ENCODE data around the gene RFXAP.

The RFXAP gene

GRCh38 chr13:36862722-36863121, 43.7 kb downstream of the RFXAP start:
- no peak for DNase-seq (ENCODE audit: low read depth in 2 of 3, low spot score in 2 of 3)

DNA sequence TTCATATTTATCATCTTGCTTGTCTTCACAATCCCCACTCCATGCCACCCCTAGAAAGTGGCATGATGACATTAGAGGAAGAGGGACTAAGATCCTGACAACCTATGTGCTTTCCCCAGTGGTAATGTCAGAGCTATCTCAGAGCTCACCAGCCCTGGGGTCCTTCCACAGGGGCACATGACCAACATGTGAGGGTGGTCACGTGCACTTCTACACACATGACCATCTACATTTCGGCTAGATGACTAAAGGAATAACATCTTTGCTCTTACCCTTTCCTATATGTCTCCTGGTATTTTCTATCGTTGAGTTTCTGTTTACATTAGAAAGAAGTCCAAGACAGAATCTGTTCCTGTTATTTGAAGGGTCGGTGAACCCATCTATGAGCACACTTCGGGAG, 46.2 kb downstream of the RFXAP start:
- DNase-seq (ENCODE audit: low read depth in 2 of 3, low spot score in 2 of 3), result no peak

DNA sequence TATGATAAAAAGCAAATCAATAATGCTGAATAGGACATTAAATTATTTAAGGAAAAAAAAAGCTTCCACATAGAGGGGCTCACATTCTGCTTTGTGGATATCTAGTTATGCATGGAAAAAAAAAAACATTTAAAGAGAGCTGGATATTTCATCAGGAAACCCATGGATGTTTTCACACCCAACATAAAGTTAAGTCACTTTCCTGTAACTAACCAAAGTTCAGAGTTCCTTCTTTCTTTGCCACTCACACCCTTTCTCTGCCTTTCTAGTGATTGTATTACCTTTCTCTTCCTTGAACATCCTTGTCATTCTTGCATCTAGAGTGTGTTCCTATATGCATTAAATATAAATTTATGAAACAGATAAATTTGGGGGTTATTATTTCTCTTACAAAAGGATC, 47.2 kb downstream of the RFXAP start:
- DNase-seq (ENCODE audit: low read depth in 2 of 3, low spot score in 2 of 3), result no peak

GRCh38 chr13:36870050-36870692, 51.1 kb downstream of the RFXAP start:
- no peak for DNase-seq (ENCODE audit: low read depth in 2 of 3, low spot score in 2 of 3)

- no peak for DNase-seq (ENCODE audit: low read depth in 2 of 3, low spot score in 2 of 3)
Observed at GRCh38 chr13:36872621-36873020, 53.6 kb downstream of the RFXAP start.

DNA sequence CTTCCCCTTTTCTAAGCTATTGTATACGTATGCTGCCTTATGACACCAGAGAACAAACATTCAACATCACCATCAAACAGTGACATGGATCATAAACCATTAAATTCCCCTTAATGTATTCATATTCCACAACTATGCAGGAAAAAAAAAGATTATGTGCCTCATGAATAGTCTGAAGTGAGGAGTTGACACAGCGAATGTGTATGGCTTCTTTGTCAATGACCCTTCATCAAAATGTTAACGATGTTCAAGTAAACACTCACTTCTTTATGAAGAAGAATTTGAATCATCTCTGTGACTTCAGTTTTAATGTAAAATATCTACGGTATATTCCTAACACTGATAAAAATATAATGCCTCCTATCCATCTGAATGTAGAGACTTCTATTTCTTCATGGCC, 56.4 kb downstream of the RFXAP start:
- no peak for DNase-seq (ENCODE audit: low read depth in 2 of 3, low spot score in 2 of 3)

DNA sequence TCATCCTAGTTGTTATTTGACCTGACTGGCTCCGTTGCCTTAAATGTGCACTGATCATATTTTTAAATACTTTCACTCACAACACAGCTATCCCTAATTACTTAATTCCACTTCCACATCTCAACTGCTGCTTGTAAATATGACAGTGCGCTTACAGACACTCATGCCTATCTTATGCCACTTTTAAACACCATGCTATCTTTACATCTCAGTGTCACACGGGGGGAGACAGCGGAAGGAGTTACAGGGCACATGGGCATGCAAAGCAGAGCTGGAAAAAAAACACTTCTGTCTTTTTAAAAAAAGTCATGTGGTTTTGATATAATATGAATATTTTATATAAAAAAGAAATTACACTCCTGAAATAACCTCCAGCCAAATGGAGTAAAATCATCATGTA, 56.9 kb downstream of the RFXAP start:
- DNase-seq (ENCODE audit: low read depth in 2 of 3, low spot score in 2 of 3), result no peak
